GM23338 (cell line): ENCODE data around the gene MS4A7. TPM values are rescaled to one million over a fixed set of nuclear protein-coding genes. Genes with fewer than 3 reads are reported as not detected.

Experiments
- ATAC-seq: fragments of 200-7000 bp; cut with Tn5 transposase; 3 replicates; pipeline ENCODE4 v1.9.1; 2020
- DNase-seq: peaks from one replicate; pipeline ENCODE4 v3.0.0-alpha.2; 2015; ENCODE audit warnings: low spot score
- H2AFZ ChIP-seq: fragments of 200-600 bp; sonication (generic); 2 replicates; pipeline ENCODE4 v1.8.0; 2016; ENCODE audit warnings: antibody characterized with exemption, mild to moderate bottlenecking, moderate library complexity
- H3F3A ChIP-seq: fragments of 200-600 bp; sonication (generic); replicated peaks from 2 replicates; pipeline ENCODE4 v1.8.0; 2017; ENCODE audit warnings: antibody characterized with exemption, mixed run types, low read depth
- H3K27ac ChIP-seq: fragments of 200-600 bp; sonication (generic); 2 replicates; pipeline ENCODE4 v1.6.1; 2016; ENCODE audit warnings: low read depth
- H3K27me3 ChIP-seq: fragments of 200-600 bp; sonication (generic); 2 replicates; pipeline ENCODE4 v1.8.0; 2016; ENCODE audit warnings: mild to moderate bottlenecking, mixed run types, moderate library complexity; ENCODE audit not compliant: insufficient read depth
- H3K36me3 ChIP-seq: fragments of 200-600 bp; sonication (generic); 2 replicates; pipeline ENCODE4 v1.8.0; 2016; ENCODE audit warnings: mild to moderate bottlenecking; ENCODE audit not compliant: insufficient read depth
- H3K4me1 ChIP-seq: fragments of 200-600 bp; sonication (generic); 2 replicates; pipeline ENCODE4 v1.8.0; 2016; ENCODE audit warnings: mild to moderate bottlenecking, moderate library complexity; ENCODE audit not compliant: insufficient read depth
- H3K4me2 ChIP-seq: fragments of 200-600 bp; sonication (generic); 2 replicates; pipeline ENCODE4 v1.7.1; 2017; ENCODE audit warnings: mixed run types
- H3K4me3 ChIP-seq: fragments of 200-600 bp; sonication (generic); 2 replicates; pipeline ENCODE4 v1.6.1; 2016; ENCODE audit warnings: mixed run types
- H3K79me2 ChIP-seq: fragments of 200-600 bp; sonication (generic); replicated peaks from 2 replicates; pipeline ENCODE4 v1.8.0; 2017; ENCODE audit warnings: mild to moderate bottlenecking; ENCODE audit not compliant: insufficient read depth
- H3K9me2 ChIP-seq: fragments of 200-600 bp; sonication (generic); 2 replicates; pipeline ENCODE4 v1.8.0; 2017; ENCODE audit not compliant: insufficient read depth
- H4K20me1 ChIP-seq: fragments of 200-600 bp; sonication (generic); replicated peaks from 2 replicates; pipeline ENCODE4 v1.8.0; 2017; ENCODE audit warnings: mild to moderate bottlenecking; ENCODE audit not compliant: insufficient read depth
- H3K27ac Mint-ChIP-seq: 2 replicates; pipeline ENCODE4 v1.8.0; 2020; ENCODE audit warnings: inconsistent platforms, mild to moderate bottlenecking, moderate library complexity, mixed read lengths
- H3K27me3 Mint-ChIP-seq: 3 replicates; pipeline ENCODE4 v1.8.0; 2022; ENCODE audit warnings: low read depth, mild to moderate bottlenecking, moderate library complexity, mixed read lengths, inconsistent platforms; ENCODE audit not compliant: insufficient read depth, poor library complexity
- H3K36me3 Mint-ChIP-seq: 3 replicates; pipeline ENCODE4 v1.8.0; 2021; ENCODE audit warnings: low read depth, mild to moderate bottlenecking, inconsistent platforms, moderate library complexity, mixed read lengths
- H3K4me1 Mint-ChIP-seq: 3 replicates; pipeline ENCODE4 v1.8.0; 2020; ENCODE audit warnings: mild to moderate bottlenecking, inconsistent platforms, mixed read lengths
- H3K4me3 Mint-ChIP-seq: 3 replicates; pipeline ENCODE4 v1.8.0; 2021; ENCODE audit warnings: moderate library complexity, mild to moderate bottlenecking, inconsistent platforms, mixed read lengths
- H3K9me3 Mint-ChIP-seq: 3 replicates; pipeline ENCODE4 v1.8.0; 2020; ENCODE audit warnings: moderate library complexity, mild to moderate bottlenecking, inconsistent platforms, mixed read lengths
- CTCF ChIP-seq, 2 experiments: fragments of 200-600 bp in 1 of 2; sonication (generic) in 1 of 2; conservative IDR thresholded peaks; 2 replicates each; pipeline versions ENCODE4 v1.5.1 to v1.6.1; 2016 to 2017; ENCODE audit warnings: antibody characterized with exemption in 2 of 2, low read depth in 2 of 2, mild to moderate bottlenecking in 2 of 2, moderate library complexity in 1 of 2
- ETS1 ChIP-seq: IDR thresholded peaks from 2 replicates; pipeline ENCODE4 v1.6.1; 2016; ENCODE audit warnings: antibody characterized with exemption
- EZH2 ChIP-seq: fragments of 200-600 bp; sonication (generic); IDR thresholded peaks from one replicate; pipeline ENCODE4 v1.8.0; 2017; ENCODE audit warnings: antibody characterized with exemption, mild to moderate bottlenecking, low read depth; ENCODE audit not compliant: unreplicated experiment
- EZH2phosphoT487 ChIP-seq: fragments of 200-600 bp; sonication (generic); IDR thresholded peaks from one replicate; pipeline ENCODE4 v1.8.1; 2018; ENCODE audit warnings: antibody characterized with exemption; ENCODE audit not compliant: unreplicated experiment
- JUNB ChIP-seq: IDR thresholded peaks from one replicate; pipeline ENCODE4 v1.6.1; 2016; ENCODE audit warnings: antibody characterized with exemption; ENCODE audit not compliant: unreplicated experiment
- NANOG ChIP-seq: IDR thresholded peaks from 2 replicates; pipeline ENCODE4 v1.6.1; 2016; ENCODE audit warnings: antibody characterized with exemption, borderline replicate concordance
- STAT1 ChIP-seq: IDR thresholded peaks from one replicate; pipeline ENCODE4 v1.6.1; 2016; ENCODE audit warnings: antibody characterized with exemption; ENCODE audit not compliant: unreplicated experiment
- ZNF114 ChIP-seq: fragments of 250-450 bp; sonication (Bioruptor Pico); IDR thresholded peaks from 2 replicates; pipeline ENCODE4 v1.5.0; 2020; ENCODE audit warnings: mild to moderate bottlenecking, moderate library complexity
- ZNF331 ChIP-seq: fragments of 250-450 bp; sonication (Bioruptor Pico); IDR thresholded peaks from 2 replicates; pipeline ENCODE4 v1.5.0; 2020; ENCODE audit warnings: low read depth, mild to moderate bottlenecking, moderate library complexity
- polyA plus RNA-seq: library from polyadenylated mRNA; unstranded; fragments of >200 nt; fragmentation: Nextera tagmentation; extraction: Ambion mirVana; gene quantifications from 2 replicates; pipeline ENCODE4 v1.2.1, GENCODE V29; 2016
- total RNA-seq: library from RNA; depleted of rRNA; stranded (reverse); fragments of >200 nt; shearing (Covaris generic); gene quantifications from 2 replicates; pipeline ENCODE4 v1.2.3, GENCODE V29; 2014
- TF ChIP-seq, protein P1 (sequence below): fragments of 250-450 bp; sonication (Bioruptor Pico); IDR thresholded peaks from 2 replicates; pipeline ENCODE4 v1.5.0; 2020; ENCODE audit warnings: mild to moderate bottlenecking, moderate library complexity
- TF ChIP-seq, protein P2 (sequence below): IDR thresholded peaks from one replicate; pipeline ENCODE4 v1.6.1; 2018; ENCODE audit warnings: antibody characterized with exemption; ENCODE audit not compliant: unreplicated experiment

Gene MS4A7
- total and polyA plus RNA-seq, 2 experiments from 2014 or later: 0.07 TPM; not detected in 1

DNA sequence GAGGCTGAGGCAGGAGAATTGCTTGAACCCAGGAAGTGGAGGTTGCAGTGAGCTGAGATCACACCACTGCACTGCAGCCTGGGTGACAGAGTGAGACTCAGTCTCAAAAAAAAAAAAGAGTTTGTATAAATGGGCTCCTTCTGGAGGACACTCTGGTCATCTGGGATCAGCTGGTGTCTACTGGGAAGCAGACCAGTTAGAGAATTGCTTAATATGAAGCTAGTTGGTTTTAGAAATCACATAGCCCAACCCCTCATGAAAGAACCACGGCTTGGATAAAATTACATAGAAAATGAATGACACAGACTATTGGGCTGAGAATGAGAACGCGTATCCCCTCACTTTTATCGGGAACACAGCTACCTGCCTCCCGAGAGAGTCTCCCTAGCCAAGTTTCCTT, 14.7 kb downstream of the MS4A7 start:
- H3K36me3 Mint-ChIP-seq: no peaks in the 10 kb centered on the region
- H3K4me2 ChIP-seq: no peak overlapping the region

More for the DNA sequence above, 14.7 kb downstream of the MS4A7 start:
- TF ChIP-seq ZNF331 (CRISPR knock-in tag) (no peak), EZH2phosphoT487 (no peak), ETS1 (no peak), ZNF114 (no peak), CTCF (conservative IDR thresholded peaks at IDR 0.05; ENCODE audit: low read depth in 2 of 2) (no peak), JUNB (no peak), EZH2 (no peak), NANOG (no peak), STAT1 (no peak)
- TF ChIP-seq, protein P1, sequence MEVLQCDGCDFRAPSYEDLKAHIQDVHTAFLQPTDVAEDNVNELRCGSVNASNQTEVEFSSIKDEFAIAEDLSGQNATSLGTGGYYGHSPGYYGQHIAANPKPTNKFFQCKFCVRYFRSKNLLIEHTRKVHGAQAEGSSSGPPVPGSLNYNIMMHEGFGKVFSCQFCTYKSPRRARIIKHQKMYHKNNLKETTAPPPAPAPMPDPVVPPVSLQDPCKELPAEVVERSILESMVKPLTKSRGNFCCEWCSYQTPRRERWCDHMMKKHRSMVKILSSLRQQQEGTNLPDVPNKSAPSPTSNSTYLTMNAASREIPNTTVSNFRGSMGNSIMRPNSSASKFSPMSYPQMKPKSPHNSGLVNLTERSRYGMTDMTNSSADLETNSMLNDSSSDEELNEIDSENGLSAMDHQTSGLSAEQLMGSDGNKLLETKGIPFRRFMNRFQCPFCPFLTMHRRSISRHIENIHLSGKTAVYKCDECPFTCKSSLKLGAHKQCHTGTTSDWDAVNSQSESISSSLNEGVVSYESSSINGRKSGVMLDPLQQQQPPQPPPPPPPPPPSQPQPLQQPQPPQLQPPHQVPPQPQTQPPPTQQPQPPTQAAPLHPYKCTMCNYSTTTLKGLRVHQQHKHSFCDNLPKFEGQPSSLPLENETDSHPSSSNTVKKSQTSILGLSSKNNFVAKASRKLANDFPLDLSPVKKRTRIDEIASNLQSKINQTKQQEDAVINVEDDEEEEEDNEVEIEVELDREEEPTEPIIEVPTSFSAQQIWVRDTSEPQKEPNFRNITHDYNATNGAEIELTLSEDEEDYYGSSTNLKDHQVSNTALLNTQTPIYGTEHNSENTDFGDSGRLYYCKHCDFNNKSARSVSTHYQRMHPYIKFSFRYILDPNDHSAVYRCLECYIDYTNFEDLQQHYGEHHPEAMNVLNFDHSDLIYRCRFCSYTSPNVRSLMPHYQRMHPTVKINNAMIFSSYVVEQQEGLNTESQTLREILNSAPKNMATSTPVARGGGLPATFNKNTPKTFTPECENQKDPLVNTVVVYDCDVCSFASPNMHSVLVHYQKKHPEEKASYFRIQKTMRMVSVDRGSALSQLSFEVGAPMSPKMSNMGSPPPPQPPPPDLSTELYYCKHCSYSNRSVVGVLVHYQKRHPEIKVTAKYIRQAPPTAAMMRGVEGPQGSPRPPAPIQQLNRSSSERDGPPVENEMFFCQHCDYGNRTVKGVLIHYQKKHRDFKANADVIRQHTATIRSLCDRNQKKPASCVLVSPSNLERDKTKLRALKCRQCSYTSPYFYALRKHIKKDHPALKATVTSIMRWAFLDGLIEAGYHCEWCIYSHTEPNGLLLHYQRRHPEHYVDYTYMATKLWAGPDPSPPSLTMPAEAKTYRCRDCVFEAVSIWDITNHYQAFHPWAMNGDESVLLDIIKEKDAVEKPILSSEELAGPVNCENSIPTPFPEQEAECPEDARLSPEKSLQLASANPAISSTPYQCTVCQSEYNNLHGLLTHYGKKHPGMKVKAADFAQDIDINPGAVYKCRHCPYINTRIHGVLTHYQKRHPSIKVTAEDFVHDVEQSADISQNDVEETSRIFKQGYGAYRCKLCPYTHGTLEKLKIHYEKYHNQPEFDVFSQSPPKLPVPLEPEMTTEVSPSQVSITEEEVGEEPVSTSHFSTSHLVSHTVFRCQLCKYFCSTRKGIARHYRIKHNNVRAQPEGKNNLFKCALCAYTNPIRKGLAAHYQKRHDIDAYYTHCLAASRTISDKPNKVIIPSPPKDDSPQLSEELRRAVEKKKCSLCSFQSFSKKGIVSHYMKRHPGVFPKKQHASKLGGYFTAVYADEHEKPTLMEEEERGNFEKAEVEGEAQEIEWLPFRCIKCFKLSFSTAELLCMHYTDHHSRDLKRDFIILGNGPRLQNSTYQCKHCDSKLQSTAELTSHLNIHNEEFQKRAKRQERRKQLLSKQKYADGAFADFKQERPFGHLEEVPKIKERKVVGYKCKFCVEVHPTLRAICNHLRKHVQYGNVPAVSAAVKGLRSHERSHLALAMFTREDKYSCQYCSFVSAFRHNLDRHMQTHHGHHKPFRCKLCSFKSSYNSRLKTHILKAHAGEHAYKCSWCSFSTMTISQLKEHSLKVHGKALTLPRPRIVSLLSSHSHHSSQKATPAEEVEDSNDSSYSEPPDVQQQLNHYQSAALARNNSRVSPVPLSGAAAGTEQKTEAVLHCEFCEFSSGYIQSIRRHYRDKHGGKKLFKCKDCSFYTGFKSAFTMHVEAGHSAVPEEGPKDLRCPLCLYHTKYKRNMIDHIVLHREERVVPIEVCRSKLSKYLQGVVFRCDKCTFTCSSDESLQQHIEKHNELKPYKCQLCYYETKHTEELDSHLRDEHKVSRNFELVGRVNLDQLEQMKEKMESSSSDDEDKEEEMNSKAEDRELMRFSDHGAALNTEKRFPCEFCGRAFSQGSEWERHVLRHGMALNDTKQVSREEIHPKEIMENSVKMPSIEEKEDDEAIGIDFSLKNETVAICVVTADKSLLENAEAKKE (CRISPR knock-in tag): no peak
- TF ChIP-seq, protein P2, sequence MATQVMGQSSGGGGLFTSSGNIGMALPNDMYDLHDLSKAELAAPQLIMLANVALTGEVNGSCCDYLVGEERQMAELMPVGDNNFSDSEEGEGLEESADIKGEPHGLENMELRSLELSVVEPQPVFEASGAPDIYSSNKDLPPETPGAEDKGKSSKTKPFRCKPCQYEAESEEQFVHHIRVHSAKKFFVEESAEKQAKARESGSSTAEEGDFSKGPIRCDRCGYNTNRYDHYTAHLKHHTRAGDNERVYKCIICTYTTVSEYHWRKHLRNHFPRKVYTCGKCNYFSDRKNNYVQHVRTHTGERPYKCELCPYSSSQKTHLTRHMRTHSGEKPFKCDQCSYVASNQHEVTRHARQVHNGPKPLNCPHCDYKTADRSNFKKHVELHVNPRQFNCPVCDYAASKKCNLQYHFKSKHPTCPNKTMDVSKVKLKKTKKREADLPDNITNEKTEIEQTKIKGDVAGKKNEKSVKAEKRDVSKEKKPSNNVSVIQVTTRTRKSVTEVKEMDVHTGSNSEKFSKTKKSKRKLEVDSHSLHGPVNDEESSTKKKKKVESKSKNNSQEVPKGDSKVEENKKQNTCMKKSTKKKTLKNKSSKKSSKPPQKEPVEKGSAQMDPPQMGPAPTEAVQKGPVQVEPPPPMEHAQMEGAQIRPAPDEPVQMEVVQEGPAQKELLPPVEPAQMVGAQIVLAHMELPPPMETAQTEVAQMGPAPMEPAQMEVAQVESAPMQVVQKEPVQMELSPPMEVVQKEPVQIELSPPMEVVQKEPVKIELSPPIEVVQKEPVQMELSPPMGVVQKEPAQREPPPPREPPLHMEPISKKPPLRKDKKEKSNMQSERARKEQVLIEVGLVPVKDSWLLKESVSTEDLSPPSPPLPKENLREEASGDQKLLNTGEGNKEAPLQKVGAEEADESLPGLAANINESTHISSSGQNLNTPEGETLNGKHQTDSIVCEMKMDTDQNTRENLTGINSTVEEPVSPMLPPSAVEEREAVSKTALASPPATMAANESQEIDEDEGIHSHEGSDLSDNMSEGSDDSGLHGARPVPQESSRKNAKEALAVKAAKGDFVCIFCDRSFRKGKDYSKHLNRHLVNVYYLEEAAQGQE: no peak
- Histone ChIP-seq H4K20me1 (no peaks in the 10 kb centered on the region), H3K27ac (no peak overlapping the region), H3K4me3 (no peak overlapping the region), H3K9me2 (peaks cover 16% of the 10 kb centered on the region), H2AFZ (no peak overlapping the region), H3F3A (no peaks in the 10 kb centered on the region), H3K4me1 (no peaks in the 10 kb centered on the region), H3K79me2 (no peaks in the 10 kb centered on the region), H3K27me3 (no peaks in the 10 kb centered on the region), H3K36me3 (no peaks in the 10 kb centered on the region)
- H3K4me1 Mint-ChIP-seq: peaks cover 9% of the 10 kb centered on the region; the same call in 1 of the 3 replicates
- DNase-seq (no peak), ATAC-seq (no peak)
- H3K9me3 Mint-ChIP-seq: no peaks in the 10 kb centered on the region
- peaks cover 1% of the 10 kb centered on the region for H3K27me3 Mint-ChIP-seq
- H3K4me3 Mint-ChIP-seq: no peak overlapping the region
- no peak overlapping the region for H3K27ac Mint-ChIP-seq
